NCI-H2029 (cell line): ENCODE data around the gene CAMK1D.

Experiments used
- DNase-seq: peaks from one replicate; lab custom pipeline; 2025; lab: John Stamatoyannopoulos, UW

CAMK1D gene

GRCh38 chr10:12628964-12629766 lies 279.8 kb downstream of the CAMK1D start:
- DNase-seq: peak; percentile 5

- no peak for DNase-seq
Measured at GRCh38 chr10:12629767-12630165, 280.4 kb downstream of the CAMK1D start.

GRCh38 chr10:12631216-12631615 lies 281.9 kb downstream of the CAMK1D start:
- peak; percentile 33 for DNase-seq

- peak; percentile 65 for DNase-seq
Measured at GRCh38 chr10:12631787-12632562, 282.6 kb downstream of the CAMK1D start.

GRCh38 chr10:12633776-12634620 lies 284.7 kb downstream of the CAMK1D start:
- no peak for DNase-seq

GRCh38 chr10:12634621-12634931 lies 285.2 kb downstream of the CAMK1D start:
- no peak for DNase-seq

- DNase-seq: no peak
Measured at GRCh38 chr10:12635127-12635541, 285.8 kb downstream of the CAMK1D start.

GRCh38 chr10:12636571-12636970 lies 287.2 kb downstream of the CAMK1D start:
- DNase-seq: no peak

GRCh38 chr10:12637649-12638048 lies 288.3 kb downstream of the CAMK1D start:
- DNase-seq: no peak

- peak; percentile 69 for DNase-seq
Measured at GRCh38 chr10:12638103-12638502, 288.8 kb downstream of the CAMK1D start.

- no peak for DNase-seq
Measured at GRCh38 chr10:12638781-12639180, 289.4 kb downstream of the CAMK1D start.

GRCh38 chr10:12639996-12640944 lies 290.9 kb downstream of the CAMK1D start:
- DNase-seq: no peak

- no peak for DNase-seq
Measured at GRCh38 chr10:12642036-12642435, 292.7 kb downstream of the CAMK1D start.

- no peak for DNase-seq
Measured at GRCh38 chr10:12643279-12643678, 293.9 kb downstream of the CAMK1D start.

GRCh38 chr10:12644380-12645144 lies 295.2 kb downstream of the CAMK1D start:
- no peak for DNase-seq

- DNase-seq: no peak
Measured at GRCh38 chr10:12645449-12645848, 296.1 kb downstream of the CAMK1D start.

- no peak for DNase-seq
Measured at GRCh38 chr10:12649012-12649584, 299.8 kb downstream of the CAMK1D start.

GRCh38 chr10:12650122-12650521 lies 300.8 kb downstream of the CAMK1D start:
- no peak for DNase-seq

- no peak for DNase-seq
Measured at GRCh38 chr10:12650538-12651298, 301.4 kb downstream of the CAMK1D start.
